Non-pigmented ciliary epithelial cell (primary cell): ENCODE measurements around the gene STPG3.
A peak's percentile ranks its signal among the peaks of the same experiment; 100 is the strongest.
"Not testable (repeated sequence)": the region's sequence is repeated elsewhere in the genome, so short reads cannot be mapped to it uniquely, and the experiment has no call there.

ENCODE experiments used
- DNase-seq: peaks from one replicate; pipeline ENCODE4 v3.0.0-alpha.2; 2010; ENCODE audit warnings: low read depth

Gene STPG3

DNA sequence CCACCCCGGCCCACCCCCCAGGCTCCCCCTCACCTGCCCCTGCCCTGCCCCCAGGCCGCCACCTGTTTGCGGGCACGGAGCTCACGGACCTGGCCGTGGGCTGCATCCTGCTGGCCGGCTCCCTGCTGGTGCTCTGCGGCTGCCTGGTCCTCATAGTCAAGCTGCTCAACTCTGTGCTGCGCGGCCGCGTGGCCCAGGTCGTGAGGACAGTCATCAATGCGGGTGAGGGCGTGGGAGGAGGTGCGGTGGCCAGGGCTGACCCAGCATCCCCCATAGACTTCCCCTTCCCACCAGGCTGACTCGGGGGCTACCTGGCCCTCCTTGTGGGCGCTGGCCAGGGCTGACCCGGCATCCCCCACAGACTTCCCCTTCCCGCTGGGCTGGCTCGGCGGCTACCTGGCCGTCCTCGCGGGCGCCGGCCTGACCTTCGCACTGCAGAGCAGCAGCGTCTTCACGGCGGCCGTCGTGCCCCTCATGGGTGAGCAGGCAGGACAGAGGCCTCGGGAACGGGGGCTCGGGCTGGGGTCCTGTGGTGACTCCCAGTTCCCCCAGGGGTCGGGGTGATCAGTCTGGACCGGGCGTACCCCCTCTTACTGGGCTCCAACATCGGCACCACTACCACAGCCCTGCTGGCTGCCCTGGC is 16.9 kb upstream of the STPG3 start:
- DNase-seq, result no peak

DNA sequence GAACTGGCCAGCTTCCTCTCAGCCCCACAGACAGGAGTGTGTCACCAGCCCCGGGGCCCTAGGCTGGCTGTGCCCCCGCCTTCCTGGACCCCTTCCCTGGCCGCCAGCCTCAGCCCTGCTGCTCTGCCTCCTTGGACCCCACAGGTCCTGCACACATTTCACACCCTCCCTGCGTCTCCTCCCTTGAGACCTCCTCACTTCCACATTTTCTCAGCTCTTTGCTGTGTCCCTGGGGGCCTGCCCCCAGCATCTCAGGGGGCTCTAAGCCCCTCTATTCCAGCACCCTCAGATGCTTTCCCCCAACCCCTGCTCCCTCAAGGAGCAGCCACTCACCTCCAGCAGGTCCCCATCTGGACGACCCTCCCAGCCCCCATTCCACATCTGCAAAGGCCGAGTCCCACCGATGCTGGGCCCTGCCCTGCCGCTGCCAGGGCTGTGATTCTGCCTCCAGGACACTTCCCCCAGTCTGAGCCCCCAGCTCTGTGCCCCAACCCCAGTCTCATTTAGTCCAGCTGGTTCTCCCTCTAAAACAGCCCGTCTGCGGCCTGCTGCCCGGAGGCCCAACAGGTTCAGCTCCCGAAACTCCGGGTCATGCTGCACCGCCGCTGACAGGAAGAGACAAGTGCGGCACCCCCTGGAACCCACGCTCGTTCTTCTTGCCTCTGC is 16.2 kb upstream of the STPG3 start:
- DNase-seq, result no peak

DNA sequence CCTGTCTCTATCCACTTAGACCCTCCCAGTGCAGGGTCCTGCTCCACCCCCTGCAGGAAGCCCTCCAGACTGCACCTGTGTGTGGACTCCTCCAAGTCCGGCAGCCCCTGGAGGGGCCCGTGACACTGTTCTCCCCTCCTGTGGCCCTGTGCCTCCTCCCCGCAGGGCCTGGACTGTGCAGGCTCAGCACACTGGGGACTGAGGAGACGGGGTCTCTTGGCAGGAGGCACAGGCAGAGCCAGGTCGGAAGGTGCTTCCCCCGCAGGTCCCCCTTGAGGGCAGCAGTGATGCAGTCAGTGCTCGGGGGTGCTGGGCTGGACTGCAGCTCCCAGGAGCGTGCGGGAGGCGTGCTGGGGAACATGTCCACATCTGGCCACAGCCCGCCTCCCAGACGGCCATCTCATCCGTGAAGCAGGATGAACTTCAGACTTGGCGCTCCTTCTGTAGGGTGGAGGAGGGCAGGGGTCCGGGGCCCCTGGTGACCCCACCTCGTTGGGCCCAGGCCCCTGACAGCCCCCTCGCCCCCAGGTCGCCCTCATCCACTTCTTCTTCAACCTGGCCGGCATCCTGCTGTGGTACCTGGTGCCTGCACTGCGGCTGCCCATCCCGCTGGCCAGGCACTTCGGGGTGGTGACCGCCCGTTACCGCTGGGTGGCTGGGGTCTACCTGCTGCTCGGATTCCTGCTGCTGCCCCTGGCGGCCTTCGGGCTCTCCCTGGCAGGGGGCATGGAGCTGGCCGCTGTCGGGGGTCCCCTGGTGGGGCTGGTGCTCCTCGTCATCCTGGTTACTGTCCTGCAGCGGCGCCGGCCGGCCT is 15.5 kb upstream of the STPG3 start:
- DNase-seq, result no peak

DNA sequence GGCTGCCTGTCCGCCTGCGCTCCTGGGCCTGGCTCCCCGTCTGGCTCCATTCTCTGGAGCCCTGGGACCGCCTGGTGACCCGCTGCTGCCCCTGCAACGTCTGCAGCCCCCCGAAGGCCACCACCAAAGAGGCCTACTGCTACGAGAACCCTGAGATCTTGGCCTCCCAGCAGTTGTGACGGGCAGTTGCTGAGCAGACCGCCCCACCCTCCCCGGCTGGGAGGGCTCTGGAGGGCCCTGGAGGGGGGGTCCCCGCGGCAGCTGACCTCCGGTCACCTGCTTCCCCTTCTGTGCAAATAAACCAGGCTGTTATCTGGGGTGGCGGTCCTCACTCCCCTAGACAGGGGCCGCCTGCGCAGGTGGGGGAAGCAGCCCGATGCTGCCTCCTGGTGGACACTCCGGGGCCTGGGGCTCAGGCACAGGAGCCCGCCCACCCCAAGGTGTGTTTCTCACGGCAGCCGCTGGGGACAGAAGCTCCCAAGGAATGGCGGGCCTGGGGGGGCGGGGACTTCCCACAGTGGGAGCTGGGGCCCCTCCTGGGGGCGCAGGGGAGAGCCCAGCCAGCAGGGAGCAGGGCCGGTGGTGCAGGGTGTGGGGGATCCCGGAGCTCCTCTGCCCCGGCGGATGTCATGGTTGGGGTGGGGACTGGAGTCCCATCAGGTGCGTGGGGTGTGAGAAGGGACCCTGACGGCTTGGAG is 14.7 kb upstream of the STPG3 start:
- DNase-seq, result no peak

DNA sequence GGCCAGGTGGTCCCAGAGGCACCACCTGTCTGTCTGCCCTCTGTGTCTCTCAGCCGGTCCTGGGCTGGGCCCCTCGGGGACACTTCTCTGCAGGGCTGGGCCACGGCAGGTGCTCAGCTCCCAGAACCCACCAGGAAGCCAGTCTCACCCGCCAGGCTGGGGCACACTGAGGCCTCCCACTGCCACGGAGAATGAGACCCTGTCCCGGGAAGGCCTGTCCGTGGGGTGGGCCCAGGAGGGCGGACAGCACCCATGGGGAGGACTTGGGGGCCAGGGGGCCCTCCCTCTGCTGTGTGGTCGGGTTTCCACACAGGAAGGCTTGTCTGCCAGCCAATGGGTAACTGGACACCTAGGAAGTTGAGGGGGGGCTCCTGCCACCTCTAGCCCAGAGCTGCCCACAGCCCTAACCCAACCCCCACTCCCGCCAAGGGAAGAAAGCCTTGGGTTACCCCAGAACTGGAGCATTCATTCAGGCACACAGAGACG is 14.1 kb upstream of the STPG3 start:
- no peak for DNase-seq

DNA sequence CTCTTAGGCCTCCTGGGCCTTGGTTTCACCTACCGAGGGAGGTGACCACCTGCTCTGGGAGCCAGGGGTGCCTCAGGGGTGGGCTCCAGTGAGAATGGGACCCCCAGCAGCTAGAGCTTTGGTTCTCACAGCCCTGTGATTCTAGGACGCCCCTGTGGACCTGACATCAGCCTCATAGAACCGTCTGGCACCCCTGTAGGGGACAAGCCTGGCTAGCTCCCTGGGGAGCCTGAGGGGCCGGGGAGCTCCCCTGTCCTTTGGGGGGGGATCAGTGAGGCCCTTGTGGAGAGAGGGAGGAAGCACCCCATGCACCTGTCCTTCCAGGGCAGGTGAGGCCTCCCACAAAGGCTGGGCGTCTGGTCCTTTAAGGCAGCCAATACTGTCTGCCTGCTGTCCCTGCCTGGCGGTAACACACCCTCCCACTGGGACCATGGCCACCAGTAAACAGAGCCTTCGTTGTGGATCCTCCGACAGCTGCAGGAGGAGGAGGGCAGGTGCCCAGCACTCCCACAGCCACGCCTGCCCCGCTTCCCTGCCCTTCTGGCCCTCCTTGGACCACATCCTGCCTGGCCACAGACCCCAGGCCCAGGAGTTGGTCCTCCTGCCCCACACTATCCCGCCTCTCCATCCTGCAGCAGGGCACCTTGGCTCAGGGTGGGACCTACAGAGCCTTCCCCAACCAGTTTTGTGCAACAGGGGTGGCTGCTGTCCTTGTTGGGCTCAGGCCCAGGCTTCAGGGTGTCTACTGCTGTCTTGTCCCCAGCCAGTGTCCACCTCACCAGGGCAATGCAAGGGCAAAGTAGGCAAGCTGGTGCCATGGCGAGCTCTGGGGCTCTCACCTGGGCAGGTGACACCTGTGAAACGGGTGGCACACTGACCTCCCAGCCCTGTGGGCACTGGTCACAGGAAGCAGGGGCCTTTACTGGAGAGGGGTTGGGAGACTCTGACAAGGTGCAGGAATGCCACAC is 13.0 kb upstream of the STPG3 start:
- no peak for DNase-seq

DNA sequence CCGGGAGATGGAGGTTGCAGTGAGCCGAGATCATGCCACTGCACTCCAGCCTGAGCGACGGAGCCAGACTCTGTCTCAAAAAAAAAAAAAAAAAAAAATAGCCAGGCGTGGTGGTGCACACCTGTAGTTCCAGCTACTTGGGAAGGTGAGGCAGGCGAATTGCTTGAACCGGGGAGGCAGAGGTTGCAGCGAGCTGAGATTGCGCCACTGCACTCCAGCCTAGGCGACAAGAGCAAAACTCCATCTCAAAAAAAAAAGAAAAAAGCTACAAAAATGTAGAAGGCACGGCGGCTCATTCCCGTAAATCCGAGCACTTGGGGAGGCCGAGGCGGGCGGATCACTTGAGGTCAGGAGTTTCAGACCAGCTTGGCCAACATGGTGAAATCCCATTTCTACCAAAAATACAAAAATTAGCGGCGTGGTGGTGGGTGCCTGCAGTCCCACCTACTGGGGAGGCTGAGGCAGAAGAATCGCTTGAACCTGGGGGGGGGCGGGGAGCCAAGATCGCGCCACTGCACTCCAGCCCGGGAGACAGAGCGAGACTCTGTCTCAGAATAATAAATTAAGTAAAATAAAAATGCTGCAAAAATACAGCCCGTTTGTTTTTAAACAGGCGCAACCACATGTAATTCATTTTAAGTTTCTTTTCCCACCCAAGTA is 11.4 kb upstream of the STPG3 start:
- not testable (repeated sequence) for DNase-seq

DNA sequence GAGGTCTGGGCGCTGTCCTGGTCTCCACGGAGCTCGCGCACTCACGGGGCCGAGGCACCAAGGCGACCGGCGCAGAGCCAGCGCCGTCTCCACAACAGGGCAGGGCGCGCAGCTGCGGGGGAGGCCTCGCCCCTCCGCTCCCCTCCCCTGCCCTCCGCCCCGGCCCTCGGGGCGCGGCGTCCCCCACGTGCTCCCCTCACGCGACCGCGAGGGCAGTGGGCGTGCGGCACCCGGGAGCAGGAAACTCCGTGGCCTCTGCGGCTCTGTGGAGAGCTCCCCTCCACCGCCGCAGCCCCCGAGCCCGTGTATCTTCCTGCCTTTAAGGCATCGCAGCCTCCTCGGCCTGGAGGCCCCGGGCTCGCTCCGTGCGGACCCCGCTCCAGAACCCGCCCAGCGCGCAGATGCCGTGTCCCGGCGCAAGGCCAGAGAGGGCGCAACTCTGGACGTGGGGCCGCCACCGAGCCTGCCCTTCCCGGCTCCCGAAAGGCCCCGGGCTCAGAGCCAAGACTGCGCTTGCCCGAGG is 10.7 kb upstream of the STPG3 start:
- DNase-seq, result no peak

DNA sequence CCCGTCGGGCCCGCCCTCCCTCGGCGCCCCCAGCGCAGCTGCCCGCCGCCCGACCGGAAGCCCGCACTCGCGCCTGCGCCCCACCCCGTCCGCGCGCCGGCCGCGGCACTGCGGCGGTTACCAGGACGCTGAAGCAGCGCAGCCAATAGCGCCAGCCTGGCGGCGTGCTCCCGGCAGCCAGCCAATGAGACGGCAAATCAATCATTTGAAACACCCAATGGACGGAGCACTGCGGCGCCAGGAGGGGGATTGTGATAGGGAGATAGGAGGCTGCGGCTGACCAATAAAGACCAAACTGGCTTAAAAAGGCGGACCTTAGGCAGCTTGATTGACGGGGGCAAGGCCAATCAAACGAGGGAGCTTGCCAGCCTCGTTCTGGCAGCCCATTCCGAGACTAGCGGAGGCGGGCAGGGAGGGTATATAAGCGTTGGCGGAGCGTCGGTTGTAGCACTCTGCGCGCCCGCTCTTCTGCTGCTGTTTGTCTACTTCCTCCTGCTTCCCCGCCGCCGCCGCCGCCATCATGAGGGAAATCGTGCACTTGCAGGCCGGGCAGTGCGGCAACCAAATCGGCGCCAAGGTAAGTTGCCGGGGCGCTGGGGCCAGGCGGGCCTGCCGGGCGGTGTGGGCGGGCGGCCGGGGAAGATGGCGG is 10.1 kb upstream of the STPG3 start, which contains the start of gene TUBB4B:
Gene TUBB4B, plus strand, starts transcription at position 447 of the 649 bp plus-strand sequence. Its CDS starts 74 bp downstream, at position 521.
- peak; percentile 99 for DNase-seq

DNA sequence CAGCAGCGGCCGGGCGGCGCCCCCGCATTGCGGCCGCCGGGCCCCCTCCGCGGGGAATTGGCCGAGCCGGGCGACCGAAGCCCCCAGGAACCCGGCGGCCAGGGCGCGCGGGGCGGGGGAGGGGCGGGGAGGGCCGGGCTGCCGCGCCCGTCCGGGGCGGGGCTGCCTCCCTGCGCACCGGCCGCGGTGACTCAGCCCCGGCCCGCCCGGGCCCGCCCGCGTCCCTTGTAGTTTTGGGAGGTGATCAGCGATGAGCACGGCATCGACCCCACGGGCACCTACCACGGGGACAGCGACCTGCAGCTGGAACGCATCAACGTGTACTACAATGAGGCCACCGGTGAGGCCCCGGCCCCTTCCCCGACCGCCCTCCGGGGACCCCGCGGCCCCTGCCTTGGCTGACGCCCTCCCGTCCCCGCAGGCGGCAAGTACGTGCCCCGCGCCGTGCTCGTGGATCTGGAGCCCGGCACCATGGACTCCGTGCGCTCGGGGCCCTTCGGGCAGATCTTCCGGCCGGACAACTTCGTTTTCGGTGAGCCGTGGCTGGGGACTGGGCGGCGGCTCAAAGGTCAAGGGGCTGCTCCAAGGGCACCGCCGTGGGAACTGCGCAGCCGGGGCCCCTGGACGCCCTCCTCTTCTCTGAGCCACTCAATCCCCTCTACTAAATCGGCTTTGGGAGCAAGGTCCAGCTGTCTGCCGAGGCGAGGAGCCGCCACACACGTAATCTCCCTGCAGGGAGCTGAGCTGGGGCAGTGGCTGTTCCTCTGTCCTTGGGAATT is 9.4 kb upstream of the STPG3 start:
- DNase-seq, result no peak

DNA sequence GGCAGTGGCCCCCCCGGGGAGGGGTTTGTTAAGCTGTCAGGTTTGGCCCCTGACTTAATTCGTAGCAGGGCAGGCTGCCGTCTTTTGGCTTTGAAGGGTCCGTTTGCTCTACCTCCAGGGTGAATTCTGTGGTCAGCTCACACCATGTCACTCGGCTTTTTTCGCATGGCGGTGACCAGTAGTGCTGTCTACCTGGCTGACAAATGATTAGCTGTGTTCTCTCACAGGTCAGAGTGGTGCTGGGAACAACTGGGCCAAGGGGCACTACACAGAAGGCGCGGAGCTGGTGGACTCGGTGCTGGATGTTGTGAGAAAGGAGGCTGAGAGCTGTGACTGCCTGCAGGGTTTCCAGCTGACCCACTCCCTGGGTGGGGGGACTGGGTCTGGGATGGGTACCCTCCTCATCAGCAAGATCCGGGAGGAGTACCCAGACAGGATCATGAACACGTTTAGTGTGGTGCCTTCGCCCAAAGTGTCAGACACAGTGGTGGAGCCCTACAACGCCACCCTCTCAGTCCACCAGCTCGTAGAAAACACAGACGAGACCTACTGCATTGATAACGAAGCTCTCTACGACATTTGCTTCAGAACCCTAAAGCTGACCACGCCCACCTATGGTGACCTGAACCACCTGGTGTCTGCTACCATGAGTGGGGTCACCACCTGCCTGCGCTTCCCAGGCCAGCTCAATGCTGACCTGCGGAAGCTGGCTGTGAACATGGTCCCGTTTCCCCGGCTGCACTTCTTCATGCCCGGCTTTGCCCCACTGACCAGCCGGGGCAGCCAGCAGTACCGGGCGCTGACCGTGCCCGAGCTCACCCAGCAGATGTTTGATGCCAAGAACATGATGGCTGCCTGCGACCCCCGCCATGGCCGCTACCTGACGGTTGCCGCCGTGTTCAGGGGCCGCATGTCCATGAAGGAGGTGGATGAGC is 8.6 kb upstream of the STPG3 start:
- no peak for DNase-seq

DNA sequence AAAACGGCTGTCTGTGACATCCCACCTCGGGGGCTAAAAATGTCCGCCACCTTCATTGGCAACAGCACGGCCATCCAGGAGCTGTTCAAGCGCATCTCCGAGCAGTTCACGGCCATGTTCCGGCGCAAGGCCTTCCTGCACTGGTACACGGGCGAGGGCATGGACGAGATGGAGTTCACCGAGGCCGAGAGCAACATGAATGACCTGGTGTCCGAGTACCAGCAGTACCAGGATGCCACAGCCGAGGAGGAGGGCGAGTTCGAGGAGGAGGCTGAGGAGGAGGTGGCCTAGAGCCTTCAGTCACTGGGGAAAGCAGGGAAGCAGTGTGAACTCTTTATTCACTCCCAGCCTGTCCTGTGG is 7.8 kb upstream of the STPG3 start:
- not testable (repeated sequence) for DNase-seq

DNA sequence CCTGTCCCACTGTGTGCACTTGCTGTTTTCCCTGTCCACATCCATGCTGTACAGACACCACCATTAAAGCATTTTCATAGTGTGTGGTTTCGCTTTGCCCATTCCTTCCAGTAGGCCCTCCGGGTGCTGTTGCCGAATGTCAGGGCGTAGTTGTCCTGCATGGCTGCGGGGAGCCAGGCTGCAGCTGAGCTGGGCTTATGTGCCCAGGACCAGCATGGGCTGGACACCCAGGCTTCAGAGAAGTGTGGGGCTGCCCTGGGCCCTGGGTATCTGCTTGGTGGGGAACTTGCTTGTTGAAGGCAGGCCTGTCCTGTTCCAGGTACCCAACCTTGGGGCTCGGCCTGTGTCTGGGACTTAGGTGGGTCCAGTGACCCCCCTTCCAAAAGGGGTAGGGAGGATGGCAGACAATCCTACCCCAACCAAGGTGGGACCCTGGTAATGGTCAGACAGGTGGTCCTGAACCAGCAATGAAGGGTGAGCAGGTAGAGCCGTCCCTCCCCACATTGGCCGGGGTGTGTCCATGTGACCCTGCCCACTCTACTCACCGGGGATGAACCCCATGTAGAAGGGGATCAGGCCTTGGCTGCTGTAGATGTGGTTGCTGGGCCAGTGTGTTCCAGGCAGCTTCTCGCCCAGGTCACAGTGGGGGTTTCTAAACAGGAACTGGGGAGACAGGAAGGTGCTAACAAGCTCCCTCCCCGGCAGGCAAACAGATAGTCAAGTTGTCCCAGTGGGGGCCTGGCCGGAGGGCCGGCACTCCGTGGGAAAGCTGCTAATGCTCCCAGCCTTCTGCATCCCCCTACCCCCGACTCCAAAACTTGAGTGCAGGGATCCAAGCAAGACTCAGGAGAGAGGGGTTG is 7.2 kb upstream of the STPG3 start:
- DNase-seq, result no peak

DNA sequence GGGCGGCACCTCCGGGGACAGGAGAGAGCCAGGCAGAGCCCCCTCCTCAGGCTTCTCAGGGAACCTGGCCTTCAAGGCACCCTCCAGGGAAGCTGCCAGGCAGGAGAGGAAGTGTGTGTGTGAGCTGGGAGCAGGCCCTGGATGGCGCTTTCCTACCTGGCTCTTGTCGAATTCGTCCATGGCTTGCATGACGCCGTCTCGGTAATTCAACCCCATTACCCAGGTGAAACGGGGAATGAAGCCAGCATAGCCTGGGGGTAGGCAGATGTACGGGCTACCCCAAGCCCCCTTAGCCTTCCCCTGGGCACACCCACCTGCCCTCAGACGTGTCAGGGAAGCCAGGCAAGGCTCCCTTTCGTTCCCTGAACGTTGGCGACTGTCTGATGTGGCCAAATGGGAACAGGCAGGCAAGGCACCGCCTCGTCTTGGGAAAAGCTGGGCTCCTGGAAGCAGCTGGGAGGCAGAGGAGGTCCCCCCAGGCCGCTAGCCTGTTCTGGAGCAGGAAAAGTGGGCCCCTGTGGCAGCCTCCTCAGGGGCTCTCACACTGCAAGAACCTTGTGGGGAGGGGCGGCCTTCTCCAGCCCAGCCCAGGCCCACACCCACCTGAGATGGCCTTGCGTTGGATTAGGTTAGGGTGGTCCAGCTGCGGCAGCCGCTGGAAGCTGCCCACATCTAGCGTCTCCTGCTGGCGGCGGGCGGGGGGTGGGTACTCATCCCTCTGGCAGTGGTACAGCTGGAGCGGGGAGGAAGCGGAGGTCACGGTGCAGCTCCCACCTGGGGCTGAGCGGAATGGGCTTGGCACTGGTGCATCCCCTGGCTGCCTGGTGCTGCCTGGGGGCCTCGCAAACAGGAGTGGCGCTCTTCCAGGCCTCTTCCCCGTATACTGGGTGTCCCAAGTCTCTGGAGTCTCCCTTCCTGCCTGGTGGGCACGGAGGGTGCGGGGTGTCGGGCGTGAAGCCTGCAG is 6.3 kb upstream of the STPG3 start:
- DNase-seq, result no peak
